IMR-90 (cell line): Measurements from ENCODE around the gene SASH1. TPM values are rescaled to one million over a fixed set of nuclear protein-coding genes. Genes with fewer than 3 reads are reported as not detected.

ENCODE experiments used
- ATAC-seq: fragments of 200-7000 bp; cut with Tn5 transposase; 2 replicates; pipeline ENCODE4 v1.9.1; 2020; ENCODE audit warnings: low read depth, mild to moderate bottlenecking, moderate library complexity
- BruUV-seq: library from RNA; stranded (reverse); fragments of 400-500 nt; replicated peaks from 2 replicates; lab custom pipeline; 2021; lab: Mats Ljungman, UMichigan
- CTCF ChIA-PET: fragments of 300-600 bp; formaldehyde crosslinking; extraction: SDS; loops from one replicate; lab custom pipeline; 2021; ENCODE audit warnings: antibody characterized with exemption; lab: Yijun Ruan, JAX
- POLR2A ChIA-PET: fragments of 300-600 bp; sonication (Branson Sonifier 250); formaldehyde crosslinking; loops from one replicate; lab custom pipeline; 2022; ENCODE audit warnings: antibody characterized with exemption; ENCODE audit not compliant: unreplicated experiment; lab: Charles Lee
- DNase-seq: peaks from one replicate; pipeline ENCODE4 v3.0.0; 2013
- H2AFZ ChIP-seq: replicated peaks from 2 replicates; pipeline ENCODE3; 2013; ENCODE audit warnings: low read length, mild to moderate bottlenecking; ENCODE audit not compliant: poor library complexity
- H2AK5ac ChIP-seq: 2 replicates; pipeline ENCODE4 v1.6.1; 2013; ENCODE audit warnings: low read depth, low read length, inconsistent platforms
- H2AK9ac ChIP-seq: replicated peaks from 2 replicates; pipeline ENCODE3; 2013; ENCODE audit warnings: mild to moderate bottlenecking, low read depth, low read length, moderate library complexity; ENCODE audit not compliant: poor library complexity
- H2BK120ac ChIP-seq: 2 replicates; pipeline ENCODE4 v1.6.1; 2013; ENCODE audit warnings: low read depth, low read length, inconsistent platforms
- H2BK15ac ChIP-seq: 3 replicates; pipeline ENCODE4 v1.6.1; 2013; ENCODE audit warnings: low read depth, low read length, inconsistent platforms
- H2BK20ac ChIP-seq: 2 replicates; pipeline ENCODE4 v1.6.1; 2013; ENCODE audit warnings: low read depth, mild to moderate bottlenecking, inconsistent platforms, low read length, moderate library complexity
- H2BK5ac ChIP-seq: 2 replicates; pipeline ENCODE4 v1.6.1; 2013; ENCODE audit warnings: mild to moderate bottlenecking, low read depth, low read length, inconsistent platforms; ENCODE audit not compliant: poor library complexity, severe bottlenecking
- H3K14ac ChIP-seq: replicated peaks from 2 replicates; pipeline ENCODE4 v1.6.1; 2013; ENCODE audit warnings: low read depth, low read length, inconsistent platforms
- H3K18ac ChIP-seq: 2 replicates; pipeline ENCODE4 v1.6.1; 2013; ENCODE audit warnings: low read depth, low read length, control low read depth
- H3K23ac ChIP-seq: 2 replicates; pipeline ENCODE4 v1.6.1; 2013; ENCODE audit warnings: low read depth, low read length, inconsistent platforms
- H3K27ac ChIP-seq: 2 replicates; pipeline ENCODE4 v1.5.1; 2013; ENCODE audit warnings: mild to moderate bottlenecking, control low read depth, low read length; ENCODE audit not compliant: insufficient read depth
- H3K27me3 ChIP-seq: 2 replicates; pipeline ENCODE4 v1.6.1; 2013; ENCODE audit warnings: low read length; ENCODE audit not compliant: control insufficient read depth, insufficient read depth
- H3K36me3 ChIP-seq: 2 replicates; pipeline ENCODE4 v1.6.1; 2013; ENCODE audit warnings: low read length, mixed read lengths; ENCODE audit not compliant: control insufficient read depth, insufficient read depth
- H3K4ac ChIP-seq: 2 replicates; pipeline ENCODE4 v1.6.1; 2013; ENCODE audit warnings: low read depth, low read length, inconsistent platforms
- H3K4me1 ChIP-seq: 2 replicates; pipeline ENCODE4 v1.6.1; 2013; ENCODE audit warnings: low read length, mixed read lengths; ENCODE audit not compliant: control insufficient read depth, insufficient read depth
- H3K4me2 ChIP-seq: 2 replicates; pipeline ENCODE4 v1.6.1; 2013; ENCODE audit warnings: low read depth, mild to moderate bottlenecking, control low read depth, low read length, moderate library complexity
- H3K4me3 ChIP-seq: 2 replicates; pipeline ENCODE4 v1.5.1; 2013; ENCODE audit warnings: low read depth, mild to moderate bottlenecking, control low read depth, low read length, moderate library complexity; ENCODE audit not compliant: insufficient read depth
- H3K56ac ChIP-seq: 2 replicates; pipeline ENCODE4 v1.6.1; 2013; ENCODE audit warnings: low read length, inconsistent platforms; ENCODE audit not compliant: insufficient read depth; ENCODE audit errors: extremely low read depth
- H3K79me1 ChIP-seq, 2 experiments: 2 replicates each; pipeline ENCODE4 v1.6.1; 2013; ENCODE audit warnings: low read length in 2 of 2, inconsistent platforms in 1 of 2, low read depth in 1 of 2
- H3K9ac ChIP-seq: 2 replicates; pipeline ENCODE4 v1.6.1; 2013; ENCODE audit warnings: low read depth, low read length, control low read depth
- H3K9me1 ChIP-seq: 2 replicates; pipeline ENCODE4 v1.6.1; 2013; ENCODE audit warnings: low read length, inconsistent platforms; ENCODE audit not compliant: insufficient read depth
- H3K9me3 ChIP-seq: 2 replicates; pipeline ENCODE4 v1.6.1; 2013; ENCODE audit warnings: low read length; ENCODE audit not compliant: control insufficient read depth, insufficient read depth
- H4K20me1 ChIP-seq: 2 replicates; pipeline ENCODE4 v1.6.1; 2013; ENCODE audit warnings: low read length, inconsistent platforms; ENCODE audit not compliant: insufficient read depth
- H4K5ac ChIP-seq: 2 replicates; pipeline ENCODE4 v1.6.1; 2013; ENCODE audit warnings: mild to moderate bottlenecking, low read depth, low read length, control low read depth
- H4K8ac ChIP-seq, 2 experiments: 2 replicates each; pipeline ENCODE4 v1.6.1; 2013; ENCODE audit warnings: low read depth in 2 of 2, low read length in 2 of 2, control low read depth in 1 of 2, inconsistent platforms in 1 of 2
- H4K91ac ChIP-seq: 2 replicates; pipeline ENCODE4 v1.6.1; 2013; ENCODE audit warnings: low read depth, low read length, inconsistent platforms; ENCODE audit not compliant: insufficient read depth
- BHLHE40 ChIP-seq: fragments of 150-350 bp; IDR thresholded peaks from 2 replicates; pipeline ENCODE4 v1.6.1; 2016; ENCODE audit warnings: mild to moderate bottlenecking, low read depth, low read length
- CEBPB ChIP-seq: IDR thresholded peaks from 2 replicates; pipeline ENCODE4 v1.6.1; 2012; ENCODE audit warnings: low read depth, low read length, improper control_type of control experiment
- CTCF ChIP-seq: conservative IDR thresholded peaks from 2 replicates; pipeline ENCODE4 v1.5.1; 2012; ENCODE audit warnings: mild to moderate bottlenecking, low read depth, low read length, improper control_type of control experiment
- ELK1 ChIP-seq: fragments of 150-350 bp; IDR thresholded peaks from 2 replicates; pipeline ENCODE4 v1.6.1; 2016; ENCODE audit warnings: low read depth, mild to moderate bottlenecking, low read length, moderate library complexity, borderline replicate concordance
- FOS ChIP-seq: fragments of 150-350 bp; IDR thresholded peaks from 2 replicates; pipeline ENCODE4 v1.6.1; 2016; ENCODE audit warnings: low read depth, low read length
- MAFK ChIP-seq: IDR thresholded peaks from 2 replicates; pipeline ENCODE4 v1.6.1; 2012; ENCODE audit warnings: low read depth, low read length, improper control_type of control experiment
- MAZ ChIP-seq: IDR thresholded peaks from 2 replicates; pipeline ENCODE4 v1.6.1; 2012; ENCODE audit warnings: low read depth, mild to moderate bottlenecking, low read length, improper control_type of control experiment, moderate library complexity, borderline replicate concordance
- MXI1 ChIP-seq: IDR thresholded peaks from 2 replicates; pipeline ENCODE4 v1.6.1; 2012; ENCODE audit warnings: low read depth, mild to moderate bottlenecking, low read length, moderate library complexity, borderline replicate concordance
- NFE2L2 ChIP-seq: fragments of 150-350 bp; IDR thresholded peaks from 2 replicates; pipeline ENCODE4 v1.6.1; 2016; ENCODE audit warnings: low read depth, mild to moderate bottlenecking, low read length
- POLR2A ChIP-seq: IDR thresholded peaks from 2 replicates; pipeline ENCODE4 v1.6.1; 2012; ENCODE audit warnings: mild to moderate bottlenecking, low read depth, low read length
- RAD21 ChIP-seq: IDR thresholded peaks from 2 replicates; pipeline ENCODE4 v1.6.1; 2012; ENCODE audit warnings: low read length, improper control_type of control experiment
- RCOR1 ChIP-seq: IDR thresholded peaks from 2 replicates; pipeline ENCODE4 v1.6.1; 2012; ENCODE audit warnings: mild to moderate bottlenecking, low read length, improper control_type of control experiment; ENCODE audit not compliant: insufficient replicate concordance
- RFX5 ChIP-seq: IDR thresholded peaks from 2 replicates; pipeline ENCODE4 v1.8.0; 2012; ENCODE audit warnings: low read depth, mild to moderate bottlenecking, low read length, moderate library complexity
- SMC3 ChIP-seq: fragments of 150-350 bp; IDR thresholded peaks from 2 replicates; pipeline ENCODE4 v1.6.1; 2016; ENCODE audit warnings: low read depth, mild to moderate bottlenecking, antibody characterized with exemption, low read length, moderate library complexity
- WGBS, 2 experiments: methylation state at CpG; one replicate each; pipeline versions ENCODE4 v1.1.5 to v1.1.7; 2013; ENCODE audit warnings: missing lambda C conversion rate in 2 of 2; ENCODE audit not compliant: insufficient read length in 1 of 2; ENCODE audit errors: extremely low coverage in 2 of 2; 5-methylcytosine and 5-hydroxymethylcytosine counted together
- dilution Hi-C: fragments of 300-500 bp; cut with HindIII; formaldehyde crosslinking; loops from one replicate; pipeline ENCODE4 v1.14.3; 2018; ENCODE audit warnings: low sequenced_read_pairs; ENCODE audit not compliant: unreplicated experiment
- in situ Hi-C: fragments of 300-500 bp; cut with MboI; formaldehyde crosslinking; loops from 3 replicates; pipeline ENCODE4 v1.14.3; 2019; ENCODE audit warnings: low sequenced_read_pairs, inconsistent platforms, mixed read lengths
- intact Hi-C: fragments of 100-400 bp; cut with micrococcal nuclease; formaldehyde crosslinking; loops from 2 replicates; pipeline ENCODE4 v1.10.0; 2022
- polyA plus RNA-seq, 3 experiments: library from polyadenylated mRNA; depleted of rRNA; stranded (reverse); fragments of >200 nt; gene quantifications; 2 replicates each; pipeline ENCODE4 v1.2.3, GENCODE V29; 2012; ENCODE audit warnings: low replicate concordance in 1 of 3
- total RNA-seq: library from RNA; depleted of rRNA; stranded (reverse); fragments of >200 nt; gene quantifications from 2 replicates; pipeline ENCODE4 v1.2.3, GENCODE V29; 2012
- TF ChIP-seq, protein P1 (sequence below): fragments of 150-350 bp; IDR thresholded peaks from 2 replicates; pipeline ENCODE4 v1.6.1; 2017; ENCODE audit warnings: mild to moderate bottlenecking, antibody characterized with exemption, low read length, low read depth

Gene SASH1
- total and polyA plus RNA-seq, 2 of the 4 experiments (the other 2 are of a cell fraction), result 11.6 to 16.5 TPM

DNA sequence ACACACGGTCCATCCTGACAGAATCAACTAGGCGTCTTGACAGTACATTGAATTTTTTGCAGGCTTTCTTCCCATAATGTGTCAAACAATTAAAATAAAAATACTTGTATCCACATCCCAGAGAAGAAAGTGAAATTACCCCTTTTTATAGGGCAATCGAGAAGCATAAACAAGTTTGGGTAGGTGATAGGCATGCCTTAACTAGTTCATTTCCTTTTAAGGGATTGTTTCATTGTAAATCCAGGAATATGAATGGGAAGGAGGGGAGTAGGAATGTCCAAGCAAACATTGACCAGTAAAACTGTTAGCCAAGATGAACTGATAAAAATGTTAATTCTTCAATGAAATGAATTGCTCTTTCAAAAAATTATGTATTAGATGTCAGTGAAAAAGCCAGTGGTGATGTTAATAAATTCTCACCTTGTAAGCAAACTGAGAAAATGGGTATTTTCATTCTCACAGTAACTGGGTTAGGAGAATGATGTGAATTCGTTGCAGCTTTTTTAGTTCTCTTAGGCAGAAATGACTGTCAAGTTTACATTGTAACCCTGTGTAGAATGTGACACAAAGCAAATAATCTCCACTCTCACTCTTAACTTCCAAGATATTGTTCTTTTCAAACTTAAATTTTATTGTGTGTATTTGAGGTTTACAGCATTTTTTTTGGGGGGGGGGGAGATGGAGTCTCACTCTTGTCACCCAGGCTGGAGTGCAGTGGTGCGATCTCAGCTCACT lies 31.6 kb downstream of the SASH1 start:
- POLR2A ChIA-PET, result no interaction called here
- TF ChIP-seq MAZ, result no peak
- no peak for TF ChIP-seq CEBPB
- no peak for TF ChIP-seq POLR2A
- no peak for TF ChIP-seq CTCF
- TF ChIP-seq BHLHE40, result no peak
- TF ChIP-seq MAFK, result no peak
- no peak for TF ChIP-seq RFX5
- TF ChIP-seq NFE2L2, result no peak
- TF ChIP-seq, protein P1, sequence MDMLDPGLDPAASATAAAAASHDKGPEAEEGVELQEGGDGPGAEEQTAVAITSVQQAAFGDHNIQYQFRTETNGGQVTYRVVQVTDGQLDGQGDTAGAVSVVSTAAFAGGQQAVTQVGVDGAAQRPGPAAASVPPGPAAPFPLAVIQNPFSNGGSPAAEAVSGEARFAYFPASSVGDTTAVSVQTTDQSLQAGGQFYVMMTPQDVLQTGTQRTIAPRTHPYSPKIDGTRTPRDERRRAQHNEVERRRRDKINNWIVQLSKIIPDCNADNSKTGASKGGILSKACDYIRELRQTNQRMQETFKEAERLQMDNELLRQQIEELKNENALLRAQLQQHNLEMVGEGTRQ, result no peak
- TF ChIP-seq MXI1, result no peak
- no peak for TF ChIP-seq ELK1
- no peak for TF ChIP-seq FOS
- no peak for TF ChIP-seq RCOR1
- TF ChIP-seq RAD21, result no peak
- TF ChIP-seq SMC3, result no peak

More for the DNA sequence above, 31.6 kb downstream of the SASH1 start:
- Histone ChIP-seq H3K4me1 (peaks cover 2% of the 10 kb centered on the region; the same call in 1 of the 2 replicates), H3K9me3 (no peaks in the 10 kb centered on the region), H3K4me2 (no peak overlapping the region), H4K8ac (peak overlapping the region in 1 of 2 experiments; percentile 75; a peak in 2 of 4 replicates), H4K5ac (peak overlapping the region; percentile 96), H2BK20ac (peak overlapping the region; percentile 88), H4K20me1 (no peaks in the 10 kb centered on the region), H2BK120ac (peak overlapping the region; percentile 68), H2AFZ (no peak overlapping the region), H3K14ac (peak overlapping the region; percentile 37; the same call in 1 of the 2 replicates), H2BK5ac (peak overlapping the region; percentile 1), H3K27me3 (no peaks in the 10 kb centered on the region), H3K23ac (0 out of 2 replicates have a peak overlapping the region, but pooled peaks have one; percentile 52), H3K4me3 (no peak overlapping the region), H2BK15ac (0 out of 3 replicates have a peak overlapping the region, but pooled peaks have one; percentile 55), H3K9ac (no peak overlapping the region), H3K9me1 (peaks cover 2% of the 10 kb centered on the region; the same call in 1 of the 2 replicates), H3K27ac (no peak overlapping the region), H3K18ac (peak overlapping the region; percentile 92), H4K91ac (peak overlapping the region; percentile 73), H2AK5ac (peak overlapping the region; percentile 73; the same call in 1 of the 2 replicates), H3K56ac (no peak overlapping the region), H3K36me3 (no peaks in the 10 kb centered on the region), H2AK9ac (no peak overlapping the region), H3K4ac (peak overlapping the region; percentile 79), H3K79me1 (peaks cover 24 to 56% of the 10 kb centered on the region in 2 experiments; a peak in 3 of 4 replicates)
- dilution Hi-C loops (no loop called here), in situ Hi-C loops (no loop called here), intact Hi-C loops (no loop called here)
- CTCF ChIA-PET, result no interaction called here
- BruUV-seq, result no TSS peak
- no peak for ATAC-seq
- no peak for DNase-seq
- WGBS, 2 experiments, result no CpG with 5 or more reads among the region's 5 CpGs
